ENCODE results near the gene CDH13.

DNA sequence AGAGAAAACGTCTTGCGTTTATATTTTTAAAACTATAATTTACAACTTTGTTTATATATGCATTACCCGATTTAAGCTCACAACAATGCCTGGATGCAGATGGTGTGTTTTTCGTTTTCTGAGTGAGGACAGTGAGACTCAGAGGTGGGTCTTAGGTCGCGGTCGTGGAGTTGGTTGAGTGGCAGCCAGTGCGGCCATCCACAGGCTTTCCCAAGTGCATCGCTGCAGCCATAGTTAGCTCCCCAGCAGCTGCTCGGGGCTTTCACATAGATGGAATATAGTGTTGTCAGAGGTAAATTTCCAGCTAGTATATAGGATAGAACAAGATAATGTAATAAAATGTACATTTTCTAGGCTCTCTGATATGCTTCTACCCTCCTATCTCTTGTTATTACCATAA is 417.8 kb downstream of the CDH13 start:
- no peak for TF ChIP-seq POLR2A (IDR thresholded peaks at IDR 0.05; ENCODE audit: low read depth, low read length)
- TF ChIP-seq EZH2 (IDR thresholded peaks at IDR 0.05; ENCODE audit: borderline replicate concordance, low read depth, low read length, severe bottlenecking), result no peak
- TF ChIP-seq, protein P1, sequence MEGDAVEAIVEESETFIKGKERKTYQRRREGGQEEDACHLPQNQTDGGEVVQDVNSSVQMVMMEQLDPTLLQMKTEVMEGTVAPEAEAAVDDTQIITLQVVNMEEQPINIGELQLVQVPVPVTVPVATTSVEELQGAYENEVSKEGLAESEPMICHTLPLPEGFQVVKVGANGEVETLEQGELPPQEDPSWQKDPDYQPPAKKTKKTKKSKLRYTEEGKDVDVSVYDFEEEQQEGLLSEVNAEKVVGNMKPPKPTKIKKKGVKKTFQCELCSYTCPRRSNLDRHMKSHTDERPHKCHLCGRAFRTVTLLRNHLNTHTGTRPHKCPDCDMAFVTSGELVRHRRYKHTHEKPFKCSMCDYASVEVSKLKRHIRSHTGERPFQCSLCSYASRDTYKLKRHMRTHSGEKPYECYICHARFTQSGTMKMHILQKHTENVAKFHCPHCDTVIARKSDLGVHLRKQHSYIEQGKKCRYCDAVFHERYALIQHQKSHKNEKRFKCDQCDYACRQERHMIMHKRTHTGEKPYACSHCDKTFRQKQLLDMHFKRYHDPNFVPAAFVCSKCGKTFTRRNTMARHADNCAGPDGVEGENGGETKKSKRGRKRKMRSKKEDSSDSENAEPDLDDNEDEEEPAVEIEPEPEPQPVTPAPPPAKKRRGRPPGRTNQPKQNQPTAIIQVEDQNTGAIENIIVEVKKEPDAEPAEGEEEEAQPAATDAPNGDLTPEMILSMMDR (IDR thresholded peaks at IDR 0.05; ENCODE audit: extremely low read depth in 1 of 2, insufficient read depth in 1 of 2, low read depth in 1 of 2, low read length in 2 of 2), result no peak
- TF ChIP-seq GATA2 (IDR thresholded peaks at IDR 0.05; ENCODE audit: insufficient read depth, insufficient read length, low read depth, low read length), result no peak
- TF ChIP-seq POLR2AphosphoS5 (IDR thresholded peaks at IDR 0.05; ENCODE audit: insufficient read depth, low read depth, low read length), result no peak
- TF ChIP-seq, protein P2, sequence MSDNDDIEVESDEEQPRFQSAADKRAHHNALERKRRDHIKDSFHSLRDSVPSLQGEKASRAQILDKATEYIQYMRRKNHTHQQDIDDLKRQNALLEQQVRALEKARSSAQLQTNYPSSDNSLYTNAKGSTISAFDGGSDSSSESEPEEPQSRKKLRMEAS (IDR thresholded peaks at IDR 0.05; ENCODE audit: insufficient read depth, insufficient read length), result no peak
- TF ChIP-seq FOS (IDR thresholded peaks at IDR 0.05; ENCODE audit: borderline replicate concordance, insufficient read depth, low read length), result no peak
- no peak for TF ChIP-seq MYC (IDR thresholded peaks at IDR 0.05; ENCODE audit: low read depth, low read length)
- TF ChIP-seq JUN (IDR thresholded peaks at IDR 0.05; ENCODE audit: borderline replicate concordance, insufficient read depth, insufficient read length, low read depth), result no peak

Measured in endothelial cell of umbilical vein (primary cell).